Caco-2 (cell line): ENCODE measurements around the gene LIMS4. TPM values are rescaled to one million over a fixed set of nuclear protein-coding genes. Genes with fewer than 3 reads are reported as not detected.
"Not testable (repeated sequence)": the region's sequence is repeated elsewhere in the genome, so short reads cannot be mapped to it uniquely, and the experiment has no call there.

ENCODE experiments used
- Bru-seq: library from RNA; stranded (reverse); fragments of 400-500 nt; gene quantifications from one replicate; lab custom pipeline; 2021; lab: Mats Ljungman, UMichigan
- BruChase-seq, 2 experiments: library from RNA; stranded (reverse); fragments of 400-500 nt; gene quantifications; one replicate each; lab custom pipeline; 2021; lab: Mats Ljungman, UMichigan
- BruUV-seq: library from RNA; stranded (reverse); fragments of 400-500 nt; replicated peaks from 2 replicates; lab custom pipeline; 2021; lab: Mats Ljungman, UMichigan
- CTCF ChIA-PET: fragments of 300-600 bp; sonication (Branson Sonifier 250); formaldehyde crosslinking; loops from one replicate; lab custom pipeline; 2022; ENCODE audit warnings: antibody characterized with exemption; lab: Charles Lee
- POLR2A ChIA-PET: fragments of 300-600 bp; sonication (Branson Sonifier 250); formaldehyde crosslinking; loops from one replicate; lab custom pipeline; 2022; ENCODE audit warnings: antibody characterized with exemption; lab: Charles Lee
- DNase-seq, 2 experiments: peaks; one replicate each; pipeline versions ENCODE4 v3.0.0 to v3.0.0-alpha.2; 2020 to 2022
- H3K27me3 ChIP-seq: replicated peaks from 2 replicates; pipeline ENCODE4 v1.6.0; 2011; ENCODE audit warnings: low read length; ENCODE audit not compliant: control insufficient read depth, insufficient read depth
- H3K36me3 ChIP-seq: 2 replicates; pipeline ENCODE4 v1.5.1; 2011; ENCODE audit warnings: low read length; ENCODE audit not compliant: control insufficient read depth, insufficient read depth
- H3K4me1 ChIP-seq: fragments of 250-450 bp; sonication (Bioruptor Pico); 2 replicates; pipeline ENCODE4 v1.5.1; 2020; ENCODE audit warnings: mild to moderate bottlenecking
- H3K4me3 ChIP-seq: 2 replicates; pipeline ENCODE4 v1.5.1; 2011; ENCODE audit warnings: low read depth, mild to moderate bottlenecking, control low read depth, low read length
- H3K9me3 ChIP-seq: fragments of 250-450 bp; sonication (Bioruptor Pico); 2 replicates; pipeline ENCODE4 v1.5.1; 2020; ENCODE audit warnings: mild to moderate bottlenecking, moderate library complexity
- H3K27ac Mint-ChIP-seq: one replicate; pipeline ENCODE4 v1.8.0; 2022; ENCODE audit warnings: mixed read lengths; ENCODE audit not compliant: unreplicated experiment
- H3K27me3 Mint-ChIP-seq: one replicate; pipeline ENCODE4 v1.8.0; 2022; ENCODE audit warnings: mixed read lengths; ENCODE audit not compliant: insufficient read depth, unreplicated experiment
- H3K36me3 Mint-ChIP-seq: one replicate; pipeline ENCODE4 v1.8.0; 2022; ENCODE audit warnings: mild to moderate bottlenecking, mixed read lengths; ENCODE audit not compliant: insufficient read depth, unreplicated experiment
- H3K4me1 Mint-ChIP-seq: one replicate; pipeline ENCODE4 v1.8.0; 2022; ENCODE audit warnings: low read depth, mixed read lengths; ENCODE audit not compliant: unreplicated experiment
- H3K4me3 Mint-ChIP-seq: one replicate; pipeline ENCODE4 v1.8.0; 2022; ENCODE audit warnings: mild to moderate bottlenecking, moderate library complexity, mixed read lengths; ENCODE audit not compliant: unreplicated experiment
- H3K9me3 Mint-ChIP-seq: one replicate; pipeline ENCODE4 v1.8.0; 2022; ENCODE audit warnings: mixed read lengths; ENCODE audit not compliant: unreplicated experiment
- intact Hi-C: fragments of 100-400 bp; cut with micrococcal nuclease; formaldehyde crosslinking; loops from one replicate; pipeline ENCODE4 v1.10.0; 2022; ENCODE audit not compliant: unreplicated experiment
- long read RNA-seq: library from polyadenylated mRNA; stranded (forward); transcript quantifications from one replicate; pipeline ENCODE4 v2.0.0, GENCODE V29; 2022
- total RNA-seq: library from RNA; stranded (reverse); gene quantifications from 2 replicates; pipeline ENCODE4 v1.2.3, GENCODE V29; 2022

LIMS4 gene, protein sequence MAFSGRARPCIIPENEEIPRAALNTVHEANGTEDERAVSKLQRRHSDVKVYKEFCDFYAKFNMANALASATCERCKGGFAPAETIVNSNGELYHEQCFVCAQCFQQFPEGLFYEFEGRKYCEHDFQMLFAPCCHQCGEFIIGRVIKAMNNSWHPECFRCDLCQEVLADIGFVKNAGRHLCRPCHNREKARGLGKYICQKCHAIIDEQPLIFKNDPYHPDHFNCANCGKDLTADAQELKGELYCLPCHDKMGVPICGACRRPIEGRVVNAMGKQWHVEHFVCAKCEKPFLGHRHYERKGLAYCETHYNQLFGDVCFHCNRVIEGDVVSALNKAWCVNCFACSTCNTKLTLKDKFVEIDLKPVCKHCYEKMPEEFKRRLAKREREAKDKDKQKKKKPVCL
- total RNA-seq = 2.4 and 2.5 TPM in 2 replicates
- Bru-seq, nascent RNA = not detected
- BruChase-seq, experiment 1, labeled RNA remaining after a 2-hour chase = not detected
- not detected for BruChase-seq, experiment 2, labeled RNA remaining after a 6-hour chase
- long read RNA-seq = 0 reads

GRCh38 chr2:110472171-110473058 is at the start of gene LIMS4:
Gene LIMS4 (minus strand): TSS chr2:110472816. CDS start chr2:110472778, 38 bp downstream.
- H3K4me3 ChIP-seq, H3K27me3 Mint-ChIP-seq, H3K4me1 Mint-ChIP-seq, H3K4me1 ChIP-seq, intact Hi-C loops, H3K36me3 ChIP-seq, BruUV-seq, POLR2A ChIA-PET, H3K9me3 ChIP-seq, H3K9me3 Mint-ChIP-seq, H3K4me3 Mint-ChIP-seq, H3K27ac Mint-ChIP-seq, DNase-seq, H3K36me3 Mint-ChIP-seq, H3K27me3 ChIP-seq, CTCF ChIA-PET: not testable (repeated sequence)

DNA sequence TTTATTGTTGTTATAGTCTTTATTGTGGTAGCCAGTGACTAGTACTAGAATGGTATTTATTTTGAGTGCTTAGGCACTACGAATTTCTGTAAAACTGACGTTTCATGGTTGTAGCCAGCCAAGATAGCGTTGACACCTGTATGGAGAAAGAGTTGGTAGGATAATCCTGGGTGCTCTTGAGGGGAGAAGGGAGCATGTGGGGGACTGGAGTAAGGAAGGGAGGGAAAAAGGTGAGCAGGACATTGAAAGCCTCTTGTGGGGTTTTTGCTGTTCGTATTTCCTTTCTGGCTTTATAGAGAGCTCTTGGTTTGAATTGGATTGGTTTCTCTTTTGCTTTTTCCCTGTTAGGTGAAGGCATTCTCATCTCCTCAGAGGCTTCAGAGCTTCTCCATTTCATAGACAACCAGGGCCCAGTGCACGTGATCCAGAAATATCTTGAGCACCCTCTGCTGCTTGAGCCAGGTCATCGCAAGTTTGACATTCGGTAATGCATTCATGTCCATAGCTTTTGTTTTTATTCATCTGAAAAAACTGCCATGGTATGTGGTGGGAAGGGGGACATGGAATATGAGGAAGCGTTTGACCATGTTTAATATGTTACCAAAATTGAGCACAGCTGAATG is 27.2 kb upstream of the LIMS4 start:
- H3K27me3 Mint-ChIP-seq, H3K9me3 Mint-ChIP-seq, intact Hi-C loops, CTCF ChIA-PET, H3K27ac Mint-ChIP-seq, BruUV-seq, H3K27me3 ChIP-seq, DNase-seq, POLR2A ChIA-PET, H3K4me1 ChIP-seq, H3K36me3 ChIP-seq, H3K4me1 Mint-ChIP-seq, H3K4me3 ChIP-seq, H3K4me3 Mint-ChIP-seq, H3K9me3 ChIP-seq, H3K36me3 Mint-ChIP-seq: not testable (repeated sequence)

GRCh38 chr2:110496027-110496426 is 23.4 kb upstream of the LIMS4 start:
- POLR2A ChIA-PET, H3K4me1 ChIP-seq, H3K9me3 Mint-ChIP-seq, intact Hi-C loops, CTCF ChIA-PET, H3K36me3 ChIP-seq, H3K27me3 ChIP-seq, H3K4me3 ChIP-seq, H3K27me3 Mint-ChIP-seq, H3K4me1 Mint-ChIP-seq, H3K27ac Mint-ChIP-seq, H3K36me3 Mint-ChIP-seq, DNase-seq, H3K9me3 ChIP-seq, BruUV-seq, H3K4me3 Mint-ChIP-seq: not testable (repeated sequence)

GRCh38 chr2:110494488-110494887 is 21.9 kb upstream of the LIMS4 start:
- H3K4me1 Mint-ChIP-seq, H3K27me3 ChIP-seq, H3K36me3 ChIP-seq, intact Hi-C loops, H3K27ac Mint-ChIP-seq, BruUV-seq, H3K36me3 Mint-ChIP-seq, H3K4me1 ChIP-seq, H3K27me3 Mint-ChIP-seq, POLR2A ChIA-PET, DNase-seq, H3K4me3 Mint-ChIP-seq, H3K4me3 ChIP-seq, H3K9me3 ChIP-seq, CTCF ChIA-PET, H3K9me3 Mint-ChIP-seq: not testable (repeated sequence)

DNA sequence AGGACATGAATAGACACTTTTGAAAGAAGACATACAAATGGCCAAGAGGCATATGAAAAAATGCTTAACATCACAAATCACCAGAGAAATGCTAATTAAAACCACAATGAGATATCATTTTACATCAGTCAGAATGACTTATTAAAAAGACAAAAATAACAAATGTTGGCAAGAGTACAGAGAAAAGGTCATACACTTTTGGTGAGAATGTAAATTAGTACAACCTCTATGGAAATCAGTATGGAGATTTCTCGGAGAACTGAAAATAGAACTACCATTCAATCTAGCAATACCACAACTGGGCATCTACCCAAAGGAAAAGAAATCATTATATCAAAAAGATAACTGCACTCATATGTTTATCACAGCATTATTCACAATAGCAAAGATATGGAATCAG is 16.4 kb upstream of the LIMS4 start:
- intact Hi-C loops, H3K27me3 Mint-ChIP-seq, H3K4me3 Mint-ChIP-seq, CTCF ChIA-PET, H3K27ac Mint-ChIP-seq, H3K9me3 ChIP-seq, POLR2A ChIA-PET, BruUV-seq, H3K36me3 Mint-ChIP-seq, H3K4me3 ChIP-seq, H3K36me3 ChIP-seq, H3K4me1 ChIP-seq, DNase-seq, H3K4me1 Mint-ChIP-seq, H3K27me3 ChIP-seq, H3K9me3 Mint-ChIP-seq: not testable (repeated sequence)

- H3K27ac Mint-ChIP-seq, BruUV-seq, intact Hi-C loops, DNase-seq, POLR2A ChIA-PET, H3K9me3 ChIP-seq, H3K27me3 ChIP-seq, CTCF ChIA-PET, H3K27me3 Mint-ChIP-seq, H3K4me1 Mint-ChIP-seq, H3K4me3 ChIP-seq, H3K36me3 ChIP-seq, H3K9me3 Mint-ChIP-seq, H3K4me1 ChIP-seq, H3K4me3 Mint-ChIP-seq, H3K36me3 Mint-ChIP-seq: not testable (repeated sequence)
These were observed 10.1 kb upstream of the LIMS4 start for GRCh38 chr2:110482697-110483096.
